H1 (cell line): ENCODE data around the gene DNASE1. TPM values are rescaled to one million over a fixed set of nuclear protein-coding genes. Genes with fewer than 3 reads are reported as not detected.
"Not testable (repeated sequence)": the region's sequence is repeated elsewhere in the genome, so short reads cannot be mapped to it uniquely, and the experiment has no call there.

Experiments used
- CTCF ChIA-PET: fragments of 300-600 bp; sonication (Branson Sonifier 250); formaldehyde crosslinking; loops from one replicate; lab custom pipeline; 2021; ENCODE audit not compliant: partially characterized antibody; lab: Charles Lee
- POLR2A ChIA-PET: fragments of 300-600 bp; sonication (Branson Sonifier 250); formaldehyde crosslinking; loops from one replicate; lab custom pipeline; 2021; ENCODE audit warnings: inconsistent platforms; ENCODE audit not compliant: partially characterized antibody; lab: Charles Lee
- DNase-seq, 2 experiments: peaks; one replicate each; pipeline versions ENCODE4 v3.0.0 to v3.0.0-alpha.2; 2010 to 2022; ENCODE audit warnings: low spot score in 2 of 2, low read depth in 1 of 2, mixed read lengths in 1 of 2
- FAIRE-seq: peaks from 2 replicates; lab custom pipeline; 2011; peaks lifted over from hg19 to GRCh38; lab: Jason Lieb, UNC
- H2AFZ ChIP-seq: 2 replicates; pipeline ENCODE4 v1.8.1; 2012; ENCODE audit warnings: low read length, inconsistent platforms
- H2AK5ac ChIP-seq: 2 replicates; pipeline ENCODE4 v1.6.1; 2013; ENCODE audit warnings: low read depth, low read length
- H2BK120ac ChIP-seq: replicated peaks from 2 replicates; pipeline ENCODE3; 2013; ENCODE audit warnings: low read depth, low read length, inconsistent platforms
- H2BK12ac ChIP-seq: 2 replicates; pipeline ENCODE4 v1.6.1; 2013; ENCODE audit warnings: low read depth, low read length
- H2BK15ac ChIP-seq: 2 replicates; pipeline ENCODE4 v1.6.1; 2013; ENCODE audit warnings: low read length
- H2BK20ac ChIP-seq: 2 replicates; pipeline ENCODE4 v1.6.1; 2013; ENCODE audit warnings: low read length
- H2BK5ac ChIP-seq: 2 replicates; pipeline ENCODE4 v1.6.1; 2013; ENCODE audit warnings: low read depth, low read length
- H3K14ac ChIP-seq: 2 replicates; pipeline ENCODE4 v1.6.1; 2013; ENCODE audit warnings: inconsistent platforms; ENCODE audit not compliant: insufficient read length
- H3K18ac ChIP-seq: 2 replicates; pipeline ENCODE4 v1.6.1; 2013; ENCODE audit warnings: low read length; ENCODE audit errors: extremely low read depth
- H3K23ac ChIP-seq: 2 replicates; pipeline ENCODE4 v1.6.1; 2013; ENCODE audit warnings: inconsistent platforms; ENCODE audit not compliant: insufficient read length
- H3K23me2 ChIP-seq: 2 replicates; pipeline ENCODE4 v1.6.1; 2013; ENCODE audit warnings: low read depth, low read length
- H3K27ac ChIP-seq: 2 replicates; pipeline ENCODE4 v1.6.1; 2011; ENCODE audit warnings: low read depth, low read length, inconsistent platforms
- H3K27me3 ChIP-seq, 4 experiments: replicated peaks in 1 of 4; 1 replicate in 1 of 4; 2 replicates in 3 of 4; pipeline versions ENCODE4 v1.6.1 to v1.8.1; 2011 to 2013; ENCODE audit warnings: low read length in 3 of 4, mild to moderate bottlenecking in 3 of 4, inconsistent platforms in 2 of 4, mixed read lengths in 2 of 4, moderate library complexity in 1 of 4; ENCODE audit not compliant: control insufficient read depth in 3 of 4, insufficient read depth in 3 of 4; ENCODE audit errors: extremely low read depth in 1 of 4
- H3K36me3 ChIP-seq, 4 experiments: 2 replicates each; pipeline versions ENCODE4 v1.6.1 to v1.8.1; 2011 to 2013; ENCODE audit warnings: mild to moderate bottlenecking in 4 of 4, low read length in 3 of 4, moderate library complexity in 2 of 4, control low read depth in 1 of 4, inconsistent platforms in 1 of 4; ENCODE audit not compliant: insufficient read depth in 4 of 4, control insufficient read depth in 2 of 4
- H3K4ac ChIP-seq: replicated peaks from 2 replicates; pipeline ENCODE3; 2013; ENCODE audit warnings: low read length, low read depth, mixed read lengths, inconsistent platforms; ENCODE audit not compliant: insufficient read length
- H3K4me1 ChIP-seq, 4 experiments: replicated peaks in 1 of 4; 1 replicate in 1 of 4; 2 replicates in 3 of 4; pipeline versions ENCODE4 v1.6.1 to v1.8.1; 2011 to 2013; ENCODE audit warnings: low read length in 3 of 4, inconsistent platforms in 2 of 4, mixed read lengths in 1 of 4; ENCODE audit not compliant: insufficient read depth in 4 of 4, control insufficient read depth in 3 of 4
- H3K4me2 ChIP-seq, 2 experiments: 2 replicates each; pipeline versions ENCODE4 v1.6.1 to v1.8.1; 2011 to 2013; ENCODE audit warnings: low read depth in 2 of 2, low read length in 2 of 2, control low read depth in 1 of 2, inconsistent platforms in 1 of 2, mild to moderate bottlenecking in 1 of 2; ENCODE audit not compliant: insufficient read depth in 1 of 2
- H3K4me3 ChIP-seq, 4 experiments: fragments of 200-600, 300-600 bp in 1 of 4; sonication (generic), shearing (Covaris generic), sonication (Bioruptor Twin) in 1 of 4; 2 replicates each; pipeline versions ENCODE4 v1.5.1 to v1.8.1; 2011 to 2016; ENCODE audit warnings: low read length in 4 of 4, low read depth in 3 of 4, control low read depth in 2 of 4, inconsistent platforms in 2 of 4, mild to moderate bottlenecking in 2 of 4, mixed read lengths in 1 of 4, moderate library complexity in 1 of 4; ENCODE audit not compliant: insufficient read depth in 2 of 4; ENCODE audit errors: extremely low read depth in 1 of 4
- H3K56ac ChIP-seq: replicated peaks from 2 replicates; pipeline ENCODE3; 2013; ENCODE audit warnings: low read depth, mild to moderate bottlenecking, mixed read lengths, low read length, inconsistent platforms; ENCODE audit not compliant: insufficient read length
- H3K79me1 ChIP-seq: 2 replicates; pipeline ENCODE4 v1.6.1; 2013; ENCODE audit warnings: low read depth, low read length, control low read depth
- H3K79me2 ChIP-seq, 2 experiments: 2 replicates each; pipeline versions ENCODE4 v1.6.1 to v1.8.1; 2012 to 2013; ENCODE audit warnings: low read length in 2 of 2, mild to moderate bottlenecking in 2 of 2, inconsistent platforms in 1 of 2; ENCODE audit not compliant: insufficient read depth in 2 of 2, control insufficient read depth in 1 of 2
- H3K9ac ChIP-seq, 4 experiments: replicated peaks in 1 of 4; 1 replicate in 1 of 4; 2 replicates in 3 of 4; pipeline versions ENCODE4 v1.6.1 to v1.8.1; 2011 to 2013; ENCODE audit warnings: low read depth in 3 of 4, low read length in 3 of 4, control low read depth in 2 of 4, mild to moderate bottlenecking in 2 of 4, moderate library complexity in 2 of 4, inconsistent platforms in 1 of 4; ENCODE audit errors: extremely low read depth in 1 of 4
- H3K9me3 ChIP-seq, 2 experiments: 2 replicates each; pipeline versions ENCODE4 v1.6.1 to v1.8.1; 2012 to 2013; ENCODE audit warnings: mild to moderate bottlenecking in 2 of 2, moderate library complexity in 2 of 2, control low read depth in 1 of 2, inconsistent platforms in 1 of 2, low read depth in 1 of 2, low read length in 1 of 2, mixed read lengths in 1 of 2; ENCODE audit not compliant: insufficient read depth in 2 of 2
- H4K20me1 ChIP-seq, 2 experiments: replicated peaks in 1 of 2; 2 replicates each; pipeline versions ENCODE3 to v1.8.1; 2011 to 2013; ENCODE audit warnings: inconsistent platforms in 2 of 2, low read length in 2 of 2, mild to moderate bottlenecking in 1 of 2; ENCODE audit not compliant: insufficient read depth in 2 of 2, control insufficient read depth in 1 of 2
- H4K5ac ChIP-seq: 2 replicates; pipeline ENCODE4 v1.6.1; 2013; ENCODE audit warnings: low read length, low read depth, mixed read lengths, inconsistent platforms; ENCODE audit not compliant: insufficient read length
- H4K8ac ChIP-seq: 2 replicates; pipeline ENCODE4 v1.8.0; 2013; ENCODE audit warnings: mild to moderate bottlenecking, moderate library complexity, low read length, inconsistent platforms; ENCODE audit not compliant: insufficient read depth; ENCODE audit errors: extremely low read depth
- H4K91ac ChIP-seq: replicated peaks from 2 replicates; pipeline ENCODE3; 2013; ENCODE audit warnings: low read length, mixed read lengths, inconsistent platforms; ENCODE audit not compliant: insufficient read length
- CBX8 ChIP-seq: fragments of 300-800, 300-1000 bp; sonication (generic); IDR thresholded peaks from 2 replicates; pipeline ENCODE4 v1.7.1; 2016; ENCODE audit warnings: low read depth, low read length, borderline replicate concordance
- CTBP2 ChIP-seq: IDR thresholded peaks from 2 replicates; pipeline ENCODE4 v1.7.0; 2011; ENCODE audit warnings: borderline replicate concordance, mild to moderate bottlenecking, moderate library complexity, mixed read lengths, low read length; ENCODE audit not compliant: insufficient read depth, insufficient read length
- EGR1 ChIP-seq: IDR thresholded peaks from 2 replicates; pipeline ENCODE4 v1.6.1; 2011; ENCODE audit warnings: low read depth, low read length, borderline replicate concordance
- GABPA ChIP-seq: IDR thresholded peaks from 2 replicates; pipeline ENCODE4 v1.6.1; 2011; ENCODE audit warnings: mild to moderate bottlenecking, low read length, moderate library complexity, borderline replicate concordance; ENCODE audit not compliant: insufficient read depth
- HDAC2 ChIP-seq, 2 experiments: fragments of 300-600 bp in 1 of 2; sonication (generic) in 1 of 2; IDR thresholded peaks; 2 replicates each; pipeline ENCODE4 v1.6.1; 2011 to 2012; ENCODE audit warnings: low read depth in 2 of 2, low read length in 2 of 2, mild to moderate bottlenecking in 2 of 2, moderate library complexity in 2 of 2, borderline replicate concordance in 1 of 2, inconsistent platforms in 1 of 2
- PHF8 ChIP-seq: fragments of 200-600 bp; sonication (generic); conservative IDR thresholded peaks from 2 replicates; pipeline ENCODE4 v1.7.1; 2012; ENCODE audit warnings: low read depth, mild to moderate bottlenecking, inconsistent platforms, low read length, moderate library complexity
- ZNF274 ChIP-seq: IDR thresholded peaks from 2 replicates; pipeline ENCODE4 v1.7.0; 2012; ENCODE audit warnings: low read length, borderline replicate concordance; ENCODE audit errors: extremely low read depth
- WGBS, 2 experiments: shearing (Covaris generic) in 1 of 2; methylation state at CpG; one replicate each; pipeline versions ENCODE4 v1.1.6 to v1.1.7; 2013 to 2015; ENCODE audit warnings: low lambda C conversion rate in 2 of 2, mixed read lengths in 2 of 2, inconsistent platforms in 1 of 2, low coverage in 1 of 2, missing lambda C conversion rate in 1 of 2; ENCODE audit not compliant: insufficient replicate concordance in 2 of 2, insufficient coverage in 1 of 2, insufficient read length in 1 of 2; ENCODE audit errors: extremely low coverage in 1 of 2, missing lambda C conversion rate in 1 of 2; 5-methylcytosine and 5-hydroxymethylcytosine counted together
- polyA plus RNA-seq, 7 experiments: library from polyadenylated mRNA; depleted of rRNA in 3 of 7; stranded (reverse) in 5 of 7; unstranded in 2 of 7; fragments of >200 nt in 5 of 7; fragments of 200-250 nt in 2 of 7; gene quantifications; 1 replicate in 5 of 7; 2 replicates in 1 of 7; 4 replicates in 1 of 7; pipeline versions ENCODE4 v1.2.1 to v1.2.3, GENCODE V29; 2011 to 2013; ENCODE audit warnings: missing spikeins in 2 of 7, mixed read lengths in 2 of 7
- total RNA-seq: library from RNA; stranded (reverse); fragmentation: NEBNext Ultra II Directional; extraction: Animal tissue kit (Norgen Biotek cat#: 25700); gene quantifications from 2 replicates; pipeline ENCODE4 v1.2.1, GENCODE V29; 2021

The DNASE1 gene
- total and polyA plus RNA-seq, 2 of the 8 experiments (the other 6 are each of a cell fraction or from before 2014, with no cell fraction given): 11.5 to 16.7 TPM

GRCh38 chr16:3655396-3656159 lies 1.1 kb downstream of the DNASE1 start (continued):
- TF ChIP-seq HDAC2 (IDR thresholded peaks at IDR 0.05; ENCODE audit: borderline replicate concordance in 1 of 2, low read depth in 2 of 2, low read length in 2 of 2) (no peak), ZNF274 (no peak), CTBP2 (no peak), PHF8 (no peak), EGR1 (no peak), CBX8 (no peak), GABPA (no peak)

- H3K4me1 ChIP-seq: peaks cover 0 to 13% (median 9%) of the 10 kb centered on the region in 4 experiments; a peak in 5 of 7 replicates
- H4K5ac ChIP-seq, H4K91ac ChIP-seq, H3K79me2 ChIP-seq, H3K27me3 ChIP-seq, H3K23me2 ChIP-seq, H3K18ac ChIP-seq, H2BK15ac ChIP-seq, H3K9ac ChIP-seq, H3K23ac ChIP-seq, H2BK20ac ChIP-seq, H2BK120ac ChIP-seq, H3K56ac ChIP-seq, H3K4me2 ChIP-seq, H2AFZ ChIP-seq, H3K14ac ChIP-seq, H3K4ac ChIP-seq, H3K27ac ChIP-seq, H2BK5ac ChIP-seq, H3K79me1 ChIP-seq, H4K8ac ChIP-seq, DNase-seq, H2AK5ac ChIP-seq, FAIRE-seq, H3K4me3 ChIP-seq, H3K9me3 ChIP-seq, H2BK12ac ChIP-seq: not testable (repeated sequence)
- peaks cover 23 to 41% (median 31%) of the 10 kb centered on the region in 4 experiments for H3K36me3 ChIP-seq
- peaks cover 5 to 12% of the 10 kb centered on the region in 2 experiments for H4K20me1 ChIP-seq
- ChIA-PET POLR2A (interaction anchor here (1.0 to 1.6 kb wide), 3 partner anchors 18 to 22 kb away, joined by 3 to 4 read pairs (median 3); no protein-coding TSS in a partner anchor), CTCF (interaction anchor here (1.6 to 4.0 kb wide), 3 partner anchors 8 to 98 kb away, joined by 5 to 22 read pairs (median 5); no protein-coding TSS in a partner anchor)
- 89% methylated on average over 3 of the region's 10 CpGs; no CpG with 5 or more reads in 1 of the 2 experiments for WGBS, 2 experiments
These were observed 1.6 kb downstream of the DNASE1 start for GRCh38 chr16:3656160-3656490.
